Body of pancreas (tissue), 4 donors: ENCODE data around the gene TXNDC2.

Source experiments
- CTCF ChIP-seq, 7 experiments: fragments of 450-650 bp in 4 of 7; fragments of 200-600 bp in 3 of 7; sonication (generic) in 3 of 7; IDR thresholded peaks; one replicate each; pipeline ENCODE4 v1.5.1; 2016 to 2019; ENCODE audit warnings: antibody characterized with exemption in 7 of 7
- POLR2A ChIP-seq, 3 donors: fragments of 450-650 bp; IDR thresholded peaks; one replicate each; pipeline ENCODE4 v1.6.1; 2016; ENCODE audit warnings: antibody characterized with exemption in 3 of 3, mild to moderate bottlenecking in 2 of 3

- no peak for TF ChIP-seq CTCF (IDR thresholded peaks at IDR 0.05)
- no peak for TF ChIP-seq POLR2A (IDR thresholded peaks at IDR 0.05)
Measured at GRCh38 chr18:9906481-9906880, 20.7 kb downstream of the TXNDC2 start.
